GM18526 (cell line): Measurements from ENCODE around the gene INTS11.

ENCODE experiments used
- POLR2A ChIP-seq: IDR thresholded peaks from 3 replicates; pipeline ENCODE4 v1.6.1; 2011; ENCODE audit not compliant: insufficient read length; ENCODE audit errors: extremely low read depth

Gene INTS11

DNA sequence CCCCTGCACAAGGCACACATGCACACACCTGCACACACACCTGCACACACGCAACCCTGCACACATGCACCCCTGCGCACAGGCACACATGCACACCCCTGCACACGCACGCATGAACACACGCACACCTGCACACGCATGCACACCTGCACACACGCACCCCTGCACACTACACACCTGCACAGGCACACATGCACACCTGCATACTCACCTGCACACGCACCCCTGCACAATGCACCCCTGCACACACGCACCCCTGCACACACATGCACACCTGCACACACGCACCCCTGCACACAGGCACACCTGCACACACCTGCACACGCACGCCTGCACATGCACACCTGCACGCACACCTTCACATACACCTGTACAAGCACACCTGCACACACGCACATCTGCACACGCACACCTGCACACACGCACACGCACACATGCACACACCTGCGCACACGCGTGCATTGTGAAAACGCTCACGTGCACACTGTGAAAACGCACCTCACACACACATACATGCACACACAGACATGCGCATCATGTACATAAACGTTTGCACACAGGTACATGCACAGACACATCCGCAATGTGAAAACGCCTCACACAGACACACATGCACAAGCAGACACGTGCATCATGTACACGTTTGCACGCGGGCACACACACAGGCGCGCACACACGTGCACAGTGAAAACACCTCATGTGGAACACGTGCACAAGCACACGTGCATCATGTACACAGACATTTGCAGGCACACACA lies 16.5 kb upstream of the INTS11 start:
- TF ChIP-seq POLR2A = no peak

- no peak for TF ChIP-seq POLR2A
Measured at GRCh38 chr1:1340185-1340584, 15.7 kb upstream of the INTS11 start.

DNA sequence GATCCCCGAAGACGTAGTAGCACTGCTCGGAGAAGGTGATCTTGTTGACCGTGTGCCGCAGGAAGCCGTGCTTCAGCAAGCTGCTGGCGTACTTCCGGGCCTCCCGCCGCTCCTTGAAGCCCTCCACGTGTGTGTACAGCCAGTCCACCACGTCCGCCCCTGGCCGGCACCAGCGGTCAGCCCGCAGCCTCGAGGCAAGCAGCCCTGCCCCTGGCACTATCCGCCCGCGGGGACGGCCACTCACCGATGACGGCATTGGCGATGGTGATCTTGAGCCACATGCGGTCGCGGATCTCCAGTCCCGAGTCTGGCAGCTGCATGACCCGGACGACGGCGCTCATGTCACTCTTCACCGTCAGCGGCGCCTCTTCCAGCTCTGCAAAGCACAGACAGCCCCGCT lies 13.8 kb upstream of the INTS11 start:
- no peak for TF ChIP-seq POLR2A

DNA sequence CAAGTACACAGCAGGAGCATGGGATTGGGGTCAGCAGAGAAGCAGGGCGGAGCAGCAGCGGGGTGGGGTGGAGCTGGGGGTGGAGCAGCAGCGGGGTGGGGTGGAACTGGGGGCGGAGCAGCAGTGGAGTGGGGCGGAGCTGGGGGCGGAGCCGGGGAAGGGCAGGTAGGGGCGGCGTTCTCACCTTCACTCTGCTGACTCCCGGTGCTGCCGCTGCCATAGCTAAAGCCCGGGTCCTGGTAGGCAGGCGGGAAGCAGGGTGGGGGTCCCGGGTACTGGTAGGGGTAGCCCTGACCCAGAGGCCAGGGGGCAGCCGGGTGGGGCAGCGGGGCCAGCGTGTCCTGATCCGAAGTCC lies 13.3 kb upstream of the INTS11 start:
- no peak for TF ChIP-seq POLR2A

DNA sequence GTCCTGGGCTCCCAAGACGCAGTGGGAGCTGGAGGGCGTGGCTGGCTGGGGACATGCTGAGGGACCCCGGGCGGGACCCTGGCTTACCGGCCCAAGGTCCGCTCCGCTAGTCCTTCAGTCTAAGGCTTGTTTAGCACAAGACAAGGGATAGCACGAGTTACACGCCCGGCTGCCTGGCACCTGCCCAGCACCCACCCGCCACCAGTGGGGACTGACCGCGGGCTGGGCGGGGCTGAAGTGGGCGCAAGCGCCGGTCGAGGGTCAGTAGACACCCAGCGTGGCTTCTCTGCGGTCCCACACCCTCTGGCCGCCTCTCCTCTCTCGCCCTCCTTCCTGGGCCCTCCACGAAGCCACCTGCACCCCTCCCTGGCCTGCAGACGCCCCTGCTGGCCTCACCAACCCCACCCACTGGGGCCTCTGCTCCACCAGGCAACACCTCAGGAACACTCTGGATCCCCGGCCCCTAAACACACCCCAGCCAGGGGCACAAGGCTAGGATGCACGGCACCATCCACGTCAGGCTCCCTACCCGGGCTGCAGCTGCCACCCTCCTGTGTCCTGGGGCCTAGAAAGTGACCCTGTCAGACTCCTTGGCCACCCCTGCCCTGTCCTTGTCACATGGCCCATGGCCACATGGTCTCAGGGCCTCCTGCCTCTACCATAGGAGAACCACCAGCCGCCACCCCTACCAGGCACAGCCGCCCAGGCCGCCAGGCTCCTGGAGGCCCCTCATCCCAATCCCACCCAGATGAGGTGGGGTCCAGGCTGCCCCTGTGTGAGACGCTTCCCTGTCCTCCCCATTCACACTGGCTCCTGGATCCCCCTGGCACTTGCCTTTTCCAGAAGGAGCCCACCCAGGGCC lies 12.7 kb upstream of the INTS11 start:
- no peak for TF ChIP-seq POLR2A

- TF ChIP-seq POLR2A = no peak
Measured at GRCh38 chr1:1336446-1336845, 12.0 kb upstream of the INTS11 start.

GRCh38 chr1:1335792-1336248 lies 11.4 kb upstream of the INTS11 start:
- no peak for TF ChIP-seq POLR2A

GRCh38 chr1:1335283-1335682 lies 10.8 kb upstream of the INTS11 start:
- no peak for TF ChIP-seq POLR2A

GRCh38 chr1:1334835-1335234 lies 10.4 kb upstream of the INTS11 start:
- no peak for TF ChIP-seq POLR2A

- no peak for TF ChIP-seq POLR2A
Measured at GRCh38 chr1:1333551-1334241, 9.2 kb upstream of the INTS11 start.

GRCh38 chr1:1332774-1333480 lies 8.5 kb upstream of the INTS11 start:
- no peak for TF ChIP-seq POLR2A

DNA sequence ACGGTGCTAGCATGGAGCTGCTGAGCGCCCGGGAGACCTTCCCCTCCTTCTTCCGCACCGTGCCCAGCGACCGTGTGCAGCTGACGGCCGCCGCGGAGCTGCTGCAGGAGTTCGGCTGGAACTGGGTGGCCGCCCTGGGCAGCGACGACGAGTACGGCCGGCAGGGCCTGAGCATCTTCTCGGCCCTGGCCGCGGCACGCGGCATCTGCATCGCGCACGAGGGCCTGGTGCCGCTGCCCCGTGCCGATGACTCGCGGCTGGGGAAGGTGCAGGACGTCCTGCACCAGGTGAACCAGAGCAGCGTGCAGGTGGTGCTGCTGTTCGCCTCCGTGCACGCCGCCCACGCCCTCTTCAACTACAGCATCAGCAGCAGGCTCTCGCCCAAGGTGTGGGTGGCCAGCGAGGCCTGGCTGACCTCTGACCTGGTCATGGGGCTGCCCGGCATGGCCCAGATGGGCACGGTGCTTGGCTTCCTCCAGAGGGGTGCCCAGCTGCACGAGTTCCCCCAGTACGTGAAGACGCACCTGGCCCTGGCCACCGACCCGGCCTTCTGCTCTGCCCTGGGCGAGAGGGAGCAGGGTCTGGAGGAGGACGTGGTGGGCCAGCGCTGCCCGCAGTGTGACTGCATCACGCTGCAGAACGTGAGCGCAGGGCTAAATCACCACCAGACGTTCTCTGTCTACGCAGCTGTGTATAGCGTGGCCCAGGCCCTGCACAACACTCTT lies 7.7 kb upstream of the INTS11 start:
- no peak for TF ChIP-seq POLR2A

GRCh38 chr1:1331068-1331965 lies 6.9 kb upstream of the INTS11 start, which contains the start of gene TAS1R3:
TSS of gene TAS1R3 (plus strand) at chr1:1331280. CDS start at chr1:1331346, 66 bp downstream.
- TF ChIP-seq POLR2A = no peak
